Small intestine (tissue), 7 donors: ENCODE data around the gene PML. TPM values are rescaled to one million over a fixed set of nuclear protein-coding genes. Genes with fewer than 3 reads are reported as not detected.
"Not testable (repeated sequence)": the region's sequence is repeated elsewhere in the genome, so short reads cannot be mapped to it uniquely, and the experiment has no call there.

ENCODE experiments used
- DNase-seq, 2 donors: peaks; one replicate each; pipeline versions ENCODE4 v3.0.0 to v3.0.0-alpha.2; 2013
- FAIRE-seq: peaks from 2 replicates; lab custom pipeline; 2012; peaks lifted over from hg19 to GRCh38; lab: Jason Lieb, UNC
- H3K27ac ChIP-seq, 3 donors: one replicate each; pipeline ENCODE4 v1.5.1; 2013; ENCODE audit warnings: low read length in 2 of 3, mild to moderate bottlenecking in 2 of 3, control low read depth in 1 of 3, inconsistent platforms in 1 of 3, low read depth in 1 of 3, moderate library complexity in 1 of 3
- H3K27me3 ChIP-seq, 3 donors: one replicate each; pipeline ENCODE4 v1.6.1; 2013; ENCODE audit warnings: low read length in 3 of 3, inconsistent platforms in 1 of 3; ENCODE audit not compliant: control insufficient read depth in 3 of 3, insufficient read depth in 3 of 3
- H3K36me3 ChIP-seq, 3 donors: one replicate each; pipeline ENCODE4 v1.6.1; 2013; ENCODE audit warnings: low read length in 3 of 3, inconsistent platforms in 1 of 3, low read depth in 1 of 3, mild to moderate bottlenecking in 1 of 3, moderate library complexity in 1 of 3; ENCODE audit not compliant: control insufficient read depth in 3 of 3, insufficient read depth in 2 of 3
- H3K4me1 ChIP-seq, 3 donors: one replicate each; pipeline ENCODE4 v1.6.1; 2013; ENCODE audit warnings: low read length in 2 of 3, inconsistent platforms in 1 of 3, low read depth in 1 of 3, mild to moderate bottlenecking in 1 of 3, moderate library complexity in 1 of 3; ENCODE audit not compliant: control insufficient read depth in 3 of 3, insufficient read depth in 2 of 3
- H3K4me3 ChIP-seq, 3 donors: one replicate each; pipeline ENCODE4 v1.5.1; 2013; ENCODE audit warnings: low read length in 3 of 3, control low read depth in 1 of 3, inconsistent platforms in 1 of 3, low read depth in 1 of 3, mild to moderate bottlenecking in 1 of 3, moderate library complexity in 1 of 3
- H3K9me3 ChIP-seq, 2 donors: one replicate each; pipeline ENCODE4 v1.6.1; 2013; ENCODE audit warnings: low read depth in 1 of 2, low read length in 1 of 2; ENCODE audit not compliant: control insufficient read depth in 2 of 2, insufficient read depth in 1 of 2
- WGBS, 3 donors: extraction: QIAGEN DNeasy Blood & Tissue Kit; methylation state at CpG; one replicate each; pipeline ENCODE4 v1.1.7; 2013; 5-methylcytosine and 5-hydroxymethylcytosine counted together
- polyA plus RNA-seq, 4 donors: library from polyadenylated mRNA; stranded (reverse) in 3 of 4; unstranded in 1 of 4; fragments of 200-250 nt in 3 of 4; fragments of 120-200 nt in 1 of 4; gene quantifications; one replicate each; pipeline versions ENCODE4 v1.2.1 to v1.2.3, GENCODE V29; 2013
- donor health status: healthy with polysubstance abuse.
- donor health status: control.
- donor health status: control.
- donor health status: Bipolar disorder and iron deficiency.
- donor health status: healthy.

PML gene
- polyA plus RNA-seq, 4 donors, result 16.5 to 31.1 (median 26.1) TPM

- H3K27me3 ChIP-seq, result peaks cover 0 to 2% (median 0%) of the 10 kb centered on the region in 3 donors
- H3K27ac ChIP-seq, result no peak overlapping the region
- DNase-seq (no peak), FAIRE-seq (no peak)
- H3K36me3 ChIP-seq, result peaks cover 0 to 20% (median 0%) of the 10 kb centered on the region in 3 donors
- H3K9me3 ChIP-seq, result no peaks in the 10 kb centered on the region
- peaks cover 0 to 4% (median 2%) of the 10 kb centered on the region in 3 donors for H3K4me1 ChIP-seq
- no peak overlapping the region for H3K4me3 ChIP-seq
Observed at GRCh38 chr15:74045184-74045583, 50.7 kb downstream of the PML start.

GRCh38 chr15:74045636-74046274 lies 51.2 kb downstream of the PML start:
- Histone ChIP-seq H3K4me3 (no peak overlapping the region), H3K36me3 (peaks cover 0 to 20% (median 0%) of the 10 kb centered on the region in 3 donors), H3K9me3 (no peaks in the 10 kb centered on the region), H3K27me3 (peaks cover 0 to 2% (median 0%) of the 10 kb centered on the region in 3 donors), H3K4me1 (peaks cover 0 to 2% (median under 1%) of the 10 kb centered on the region in 3 donors), H3K27ac (no peak overlapping the region)
- DNase-seq, result no peak
- no peak for FAIRE-seq
- 79 to 80% (median 79%) methylated on average over 7 of the region's 7 CpGs for WGBS, 3 donors

DNA sequence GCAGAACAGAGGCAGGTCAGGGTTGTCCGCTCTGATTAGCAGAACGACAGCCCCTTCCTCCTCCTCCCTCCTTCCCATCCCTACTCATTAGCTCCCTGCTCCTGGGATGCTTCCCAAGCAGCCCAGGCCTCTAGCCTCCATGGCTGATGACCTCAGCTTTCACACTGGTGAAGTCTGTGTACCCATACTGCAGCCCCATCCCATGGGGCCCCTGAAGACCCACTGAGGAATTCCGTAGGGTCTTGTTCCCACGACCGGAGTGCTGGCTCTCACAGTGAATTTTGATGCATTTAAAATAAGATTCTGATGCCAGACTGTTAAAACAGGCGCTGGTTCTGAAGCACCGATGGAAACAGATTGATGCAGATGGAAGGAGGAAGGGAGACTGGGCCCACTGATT lies 51.8 kb downstream of the PML start:
- WGBS, 3 donors, result 83 to 89% (median 87%) methylated on average over 7 of the region's 7 CpGs
- Histone ChIP-seq H3K4me1 (peaks cover 0 to 2% (median 0%) of the 10 kb centered on the region in 3 donors), H3K36me3 (peaks cover 0 to 20% (median 0%) of the 10 kb centered on the region in 3 donors), H3K4me3 (no peak overlapping the region), H3K27me3 (peaks cover 0 to 2% (median 0%) of the 10 kb centered on the region in 3 donors), H3K27ac (no peak overlapping the region), H3K9me3 (no peaks in the 10 kb centered on the region)
- FAIRE-seq (no peak), DNase-seq (no peak)

- peaks cover 0 to 2% (median 0%) of the 10 kb centered on the region in 3 donors for H3K36me3 ChIP-seq
- peak overlapping the region in 1 of 3 donors; percentile 32 for H3K27ac ChIP-seq
- no peaks in the 10 kb centered on the region for H3K9me3 ChIP-seq
- peaks cover 0 to 2% (median 0%) of the 10 kb centered on the region in 3 donors for H3K27me3 ChIP-seq
- 62 to 83% (median 66%) methylated on average over 5 of the region's 5 CpGs for WGBS, 3 donors
- peaks cover 0 to 2% (median 0%) of the 10 kb centered on the region in 3 donors for H3K4me1 ChIP-seq
- no peak overlapping the region for H3K4me3 ChIP-seq
- FAIRE-seq (no peak), DNase-seq (no peak)
Observed at GRCh38 chr15:74050127-74050526, 55.6 kb downstream of the PML start.

GRCh38 chr15:74050556-74051234 lies 56.2 kb downstream of the PML start:
- H3K9me3 ChIP-seq, result no peaks in the 10 kb centered on the region
- H3K27ac ChIP-seq, result peak overlapping the region; percentile 2 to 86 (median 29)
- peaks cover 0 to 3% (median 0%) of the 10 kb centered on the region in 3 donors for H3K27me3 ChIP-seq
- no peaks in the 10 kb centered on the region for H3K36me3 ChIP-seq
- H3K4me3 ChIP-seq, result no peak overlapping the region
- 72 to 84% (median 81%) methylated on average over 8 of the region's 8 CpGs for WGBS, 3 donors
- no peak for DNase-seq
- H3K4me1 ChIP-seq, result peaks cover 0 to 2% (median 0%) of the 10 kb centered on the region in 3 donors
- FAIRE-seq, result no peak

DNA sequence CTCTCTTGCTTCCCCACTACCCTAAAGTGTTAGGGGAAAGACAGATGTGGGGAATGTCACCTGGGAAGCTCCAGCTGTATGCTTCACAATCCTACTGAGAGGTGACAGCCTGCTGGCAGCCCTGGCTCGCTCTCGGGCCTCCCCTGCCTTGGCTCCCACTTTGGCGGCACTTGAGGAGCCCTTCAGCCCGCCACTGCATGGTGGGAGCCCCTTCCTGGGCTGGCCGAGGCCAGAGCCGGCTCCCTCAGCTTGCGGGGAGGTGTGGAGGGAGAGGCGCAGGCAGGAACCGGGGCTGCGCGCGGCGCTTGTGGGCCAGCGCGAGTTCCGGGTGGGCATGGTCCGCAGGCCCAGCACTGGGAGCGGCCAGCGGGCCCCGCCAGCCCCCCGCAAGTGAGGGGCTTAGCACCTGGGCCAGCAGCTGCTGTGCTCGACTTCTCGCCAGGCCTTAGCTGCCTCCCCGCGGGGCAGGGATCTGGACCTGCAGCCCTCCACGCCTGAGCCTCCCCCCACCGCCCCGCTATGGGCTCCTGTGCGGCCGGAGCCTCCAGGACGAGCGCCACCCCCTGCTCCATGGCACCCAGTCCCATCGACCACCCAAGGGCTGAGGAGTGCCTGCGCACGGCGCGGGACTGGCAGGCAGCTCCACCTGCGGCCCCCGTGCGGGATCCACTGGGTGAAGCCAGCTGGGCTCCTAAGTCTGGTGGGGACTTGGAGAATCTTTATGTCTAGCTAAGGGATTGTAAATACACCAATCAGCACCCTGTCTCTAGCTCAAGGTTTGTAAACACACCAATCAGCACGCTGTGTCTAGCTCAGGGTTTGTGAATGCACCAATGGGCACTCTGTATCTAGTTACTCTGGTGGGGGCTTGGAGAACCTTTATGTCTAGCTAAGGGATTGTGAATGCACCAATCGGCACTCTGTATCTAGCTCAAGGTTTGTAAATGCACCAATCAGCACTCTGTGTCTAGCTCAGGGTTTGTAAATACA lies 58.0 kb downstream of the PML start:
- H3K36me3 ChIP-seq, H3K9me3 ChIP-seq, H3K4me3 ChIP-seq, H3K4me1 ChIP-seq, FAIRE-seq, H3K27me3 ChIP-seq, DNase-seq: not testable (repeated sequence)
- WGBS, 3 donors, result 85 to 94% (median 91%) methylated on average over 30 to 42 of the region's 42 CpGs
- peak overlapping the region in 1 of 3 donors; percentile 48 for H3K27ac ChIP-seq

DNA sequence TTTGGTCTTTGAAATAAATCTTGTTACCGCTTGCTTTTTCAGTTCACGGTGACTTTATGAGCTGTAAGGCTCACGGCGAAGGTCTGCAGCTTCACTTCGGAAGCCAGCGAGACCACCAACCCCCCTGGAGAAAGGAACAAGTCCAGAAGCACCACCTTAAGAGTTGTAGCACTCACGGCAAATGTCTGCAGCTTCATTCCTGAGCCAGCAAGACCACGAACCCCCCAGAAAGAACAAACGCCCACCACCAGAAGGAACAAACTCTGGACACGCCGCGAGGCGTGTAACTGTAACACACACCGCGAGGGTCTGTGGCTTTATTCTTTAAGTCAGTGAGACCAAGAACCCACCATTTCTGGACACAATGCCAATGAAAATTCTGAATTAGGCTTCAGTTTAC lies 59.0 kb downstream of the PML start:
- no peak for DNase-seq
- H3K4me3 ChIP-seq, result no peak overlapping the region
- H3K4me1 ChIP-seq, result no peaks in the 10 kb centered on the region
- FAIRE-seq, result no peak
- peaks cover 0 to 6% (median 0%) of the 10 kb centered on the region in 3 donors for H3K27me3 ChIP-seq
- H3K27ac ChIP-seq, result no peak overlapping the region
- WGBS, 3 donors, result 78 to 79% (median 79%) methylated on average over 15 of the region's 15 CpGs
- no peaks in the 10 kb centered on the region for H3K36me3 ChIP-seq
- H3K9me3 ChIP-seq, result peaks cover 0 to under 1% of the 10 kb centered on the region in 2 donors
